ENCODE data around the gene UPK1B.
A peak's percentile ranks its signal among the peaks of the same experiment; 100 is the strongest.
"Not testable (repeated sequence)": the region's sequence is repeated elsewhere in the genome, so short reads cannot be mapped to it uniquely, and the experiment has no call there.

The UPK1B gene

GRCh38 chr3:119227070-119227850, 53.9 kb downstream of the UPK1B start:
- no peak for DNase-seq

- DNase-seq: no peak
These were observed 55.2 kb downstream of the UPK1B start for GRCh38 chr3:119228373-119229145.

GRCh38 chr3:119229190-119229589, 55.8 kb downstream of the UPK1B start:
- no peak for DNase-seq

- DNase-seq: no peak
These were observed 56.7 kb downstream of the UPK1B start for GRCh38 chr3:119230071-119230470.

GRCh38 chr3:119230745-119231144, 57.3 kb downstream of the UPK1B start:
- no peak for DNase-seq

GRCh38 chr3:119234610-119235009, 61.2 kb downstream of the UPK1B start:
- no peak for DNase-seq

- no peak for DNase-seq
These were observed 61.8 kb downstream of the UPK1B start for GRCh38 chr3:119235151-119235550.

GRCh38 chr3:119236756-119237155, 63.4 kb downstream of the UPK1B start:
- DNase-seq: no peak

- no peak for DNase-seq
These were observed 63.9 kb downstream of the UPK1B start for GRCh38 chr3:119237299-119237698.

- DNase-seq: no peak
These were observed 65.0 kb downstream of the UPK1B start for GRCh38 chr3:119238363-119238762.

- DNase-seq: no peak
These were observed 65.9 kb downstream of the UPK1B start for GRCh38 chr3:119239206-119239820.

- no peak for DNase-seq
These were observed 66.7 kb downstream of the UPK1B start for GRCh38 chr3:119240101-119240590.

GRCh38 chr3:119240591-119241434, 67.4 kb downstream of the UPK1B start, which contains the start of gene B4GALT4:
B4GALT4 (minus strand) TSS chr3:119240878; CDS start chr3:119230099, 10,779 bp downstream.
- DNase-seq: peak; percentile 3

- DNase-seq: not testable (repeated sequence)
These were observed 69.1 kb downstream of the UPK1B start for GRCh38 chr3:119242387-119243057.

GRCh38 chr3:119243058-119243529, 69.7 kb downstream of the UPK1B start:
- not testable (repeated sequence) for DNase-seq

GRCh38 chr3:119243712-119244111, 70.3 kb downstream of the UPK1B start:
- no peak for DNase-seq

GRCh38 chr3:119245778-119246177, 72.4 kb downstream of the UPK1B start:
- DNase-seq: no peak

Data from NCI-H187 treated with DMSO at 0.1 percent for 48 hours (cell line).